Thoracic aorta (tissue), 2 donors: ENCODE results near the gene CAD. TPM values are rescaled to one million over a fixed set of nuclear protein-coding genes. Genes with fewer than 3 reads are reported as not detected.

ENCODE experiments used
- ATAC-seq: fragments of 150-250 bp; one replicate; pipeline ENCODE4 v1.8.0; 2017; ENCODE audit warnings: low read depth; ENCODE audit not compliant: insufficient number of reproducible peaks, low FRiP score
- DNase-seq: peaks from one replicate; pipeline ENCODE4 v3.0.0-alpha.2; 2020; ENCODE audit warnings: low spot score
- H3K27ac ChIP-seq, 2 donors: fragments of 200-600 bp; sonication (generic); 1 replicate in 1 of 2; 2 replicates in 1 of 2; pipeline ENCODE4 v1.5.1; 2016; ENCODE audit warnings: mild to moderate bottlenecking in 2 of 2, moderate library complexity in 2 of 2
- H3K27me3 ChIP-seq: fragments of 200-600 bp; sonication (generic); replicated peaks from 2 replicates; pipeline ENCODE4 v1.6.0; 2016; ENCODE audit warnings: mild to moderate bottlenecking; ENCODE audit not compliant: insufficient read depth
- H3K36me3 ChIP-seq: fragments of 200-600 bp; sonication (generic); one replicate; pipeline ENCODE4 v1.5.1; 2016
- H3K4me1 ChIP-seq, 2 donors: fragments of 200-600 bp; sonication (generic); 1 replicate in 1 of 2; 2 replicates in 1 of 2; pipeline versions ENCODE4 v1.5.1 to v1.6.0; 2016; ENCODE audit warnings: low read depth in 2 of 2, mild to moderate bottlenecking in 1 of 2; ENCODE audit not compliant: control insufficient read depth in 1 of 2
- H3K4me3 ChIP-seq: fragments of 200-600 bp; sonication (generic); 2 replicates; pipeline ENCODE4 v1.5.1; 2016; ENCODE audit warnings: mild to moderate bottlenecking
- H3K9me3 ChIP-seq: fragments of 200-600 bp; sonication (generic); 2 replicates; pipeline ENCODE4 v1.5.1; 2016
- total RNA-seq, 2 donors: library from RNA; depleted of rRNA; stranded (reverse); fragments of >200 nt; gene quantifications; one replicate each; pipeline versions ENCODE4 v1.1.0 to v1.2.3, GENCODE V29; 2016
- TF ChIP-seq, protein P1 (sequence below): fragments of 200-600 bp; sonication (generic); IDR thresholded peaks from one replicate; pipeline ENCODE4 v1.5.1; 2019; ENCODE audit warnings: antibody characterized with exemption

The CAD gene
- total RNA-seq, 2 donors from 2014 or later, result 16.2 to 25.0 TPM

DNA sequence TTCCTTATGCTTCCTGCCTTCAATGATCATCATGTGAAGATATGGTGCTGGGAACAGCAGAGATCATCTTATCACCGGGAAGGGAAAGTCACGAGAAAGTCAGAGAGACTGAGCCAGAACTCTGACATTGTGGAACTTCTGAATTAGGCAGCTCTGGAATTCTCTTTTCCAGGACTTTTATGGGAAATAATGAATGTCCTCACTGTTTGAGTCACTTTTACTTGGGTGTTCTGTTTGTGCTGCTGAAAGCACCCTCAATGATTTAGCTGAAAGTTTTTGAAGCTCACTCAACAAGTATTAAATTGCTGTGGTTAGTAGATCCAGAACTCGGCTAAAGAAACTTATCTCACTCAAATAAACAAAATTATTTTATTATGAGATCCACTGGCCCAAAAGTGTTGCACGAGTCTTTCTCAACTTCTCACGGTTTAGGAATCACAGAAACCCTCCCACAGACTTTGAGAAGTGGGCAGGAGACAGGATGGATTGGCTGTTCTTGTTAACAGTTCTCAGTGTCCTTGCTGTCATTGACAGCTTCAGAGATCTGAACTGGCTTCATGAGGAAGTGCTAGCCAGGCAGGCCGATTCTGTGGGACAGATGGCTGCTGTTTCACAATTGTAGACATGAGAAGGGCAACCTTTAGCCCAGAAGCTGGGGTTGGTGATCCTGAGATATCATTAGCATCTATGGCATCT is 31.7 kb upstream of the CAD start:
- Histone ChIP-seq H3K9me3 (no peaks in the 10 kb centered on the region), H3K4me3 (no peak overlapping the region), H3K27me3 (no peaks in the 10 kb centered on the region), H3K4me1 (peaks cover 13 to 22% of the 10 kb centered on the region in 2 donors), H3K27ac (peak overlapping the region; percentile 65 to 69), H3K36me3 (no peaks in the 10 kb centered on the region)
- ATAC-seq, result peak; percentile 49
- no peak for DNase-seq
- TF ChIP-seq, protein P1, sequence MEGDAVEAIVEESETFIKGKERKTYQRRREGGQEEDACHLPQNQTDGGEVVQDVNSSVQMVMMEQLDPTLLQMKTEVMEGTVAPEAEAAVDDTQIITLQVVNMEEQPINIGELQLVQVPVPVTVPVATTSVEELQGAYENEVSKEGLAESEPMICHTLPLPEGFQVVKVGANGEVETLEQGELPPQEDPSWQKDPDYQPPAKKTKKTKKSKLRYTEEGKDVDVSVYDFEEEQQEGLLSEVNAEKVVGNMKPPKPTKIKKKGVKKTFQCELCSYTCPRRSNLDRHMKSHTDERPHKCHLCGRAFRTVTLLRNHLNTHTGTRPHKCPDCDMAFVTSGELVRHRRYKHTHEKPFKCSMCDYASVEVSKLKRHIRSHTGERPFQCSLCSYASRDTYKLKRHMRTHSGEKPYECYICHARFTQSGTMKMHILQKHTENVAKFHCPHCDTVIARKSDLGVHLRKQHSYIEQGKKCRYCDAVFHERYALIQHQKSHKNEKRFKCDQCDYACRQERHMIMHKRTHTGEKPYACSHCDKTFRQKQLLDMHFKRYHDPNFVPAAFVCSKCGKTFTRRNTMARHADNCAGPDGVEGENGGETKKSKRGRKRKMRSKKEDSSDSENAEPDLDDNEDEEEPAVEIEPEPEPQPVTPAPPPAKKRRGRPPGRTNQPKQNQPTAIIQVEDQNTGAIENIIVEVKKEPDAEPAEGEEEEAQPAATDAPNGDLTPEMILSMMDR, result no peak

DNA sequence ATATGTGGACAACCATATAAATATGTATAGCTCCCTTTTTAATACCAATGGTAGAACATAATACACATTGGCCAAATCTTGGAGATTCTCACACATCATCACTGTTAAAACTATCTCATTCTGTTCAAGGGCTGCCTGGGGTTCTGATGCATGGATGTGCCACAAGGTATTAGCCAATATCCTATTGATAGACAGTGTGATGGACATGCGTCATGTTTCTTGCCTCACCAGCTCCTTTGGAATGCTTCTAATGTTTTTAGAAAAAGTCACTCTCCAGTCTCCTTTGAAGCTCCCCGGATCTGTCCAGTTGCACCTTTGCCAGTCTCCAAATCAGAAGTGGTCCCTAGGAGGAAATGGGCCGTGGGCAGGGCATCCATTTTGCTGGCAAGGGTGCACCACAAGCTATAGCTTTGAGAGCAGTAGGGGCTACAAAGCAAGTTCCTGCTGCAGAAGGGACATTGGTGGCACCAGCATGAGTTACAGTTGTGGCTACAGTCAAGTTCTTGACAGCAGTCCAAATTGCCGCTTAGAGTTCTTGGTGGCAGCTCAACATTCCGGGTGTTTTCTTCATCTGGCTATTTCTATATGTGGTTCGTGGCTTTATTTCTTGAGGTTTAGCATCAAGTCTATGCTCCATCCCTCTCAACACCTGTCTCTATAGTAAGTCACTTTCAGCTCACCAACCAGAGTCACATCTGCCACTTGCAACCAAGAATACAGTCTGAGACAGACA is 30.4 kb upstream of the CAD start:
- Histone ChIP-seq H3K4me3 (no peak overlapping the region), H3K27ac (peak overlapping the region in 1 of 2 donors; percentile 65), H3K36me3 (no peaks in the 10 kb centered on the region), H3K9me3 (no peaks in the 10 kb centered on the region), H3K27me3 (no peaks in the 10 kb centered on the region), H3K4me1 (peaks cover 13 to 22% of the 10 kb centered on the region in 2 donors)
- ATAC-seq (no peak), DNase-seq (no peak)
- TF ChIP-seq, protein P1, result no peak

GRCh38 chr2:27189989-27190388 is 27.2 kb upstream of the CAD start:
- Histone ChIP-seq H3K4me1 (peaks cover 5 to 16% of the 10 kb centered on the region in 2 donors), H3K27ac (no peak overlapping the region), H3K36me3 (no peaks in the 10 kb centered on the region), H3K4me3 (no peak overlapping the region), H3K27me3 (no peaks in the 10 kb centered on the region), H3K9me3 (no peaks in the 10 kb centered on the region)
- TF ChIP-seq, protein P1, result no peak
- no peak for DNase-seq
- no peak for ATAC-seq

GRCh38 chr2:27191070-27191829 is 25.9 kb upstream of the CAD start:
- TF ChIP-seq, protein P1, result peak; percentile 37
- Histone ChIP-seq H3K27ac (no peak overlapping the region), H3K27me3 (no peaks in the 10 kb centered on the region), H3K36me3 (no peaks in the 10 kb centered on the region), H3K4me3 (no peak overlapping the region), H3K9me3 (no peaks in the 10 kb centered on the region), H3K4me1 (peaks cover 2 to 3% of the 10 kb centered on the region in 2 donors)
- no peak for DNase-seq
- ATAC-seq, result no peak
